ENCODE results near the gene TMEM139.

The TMEM139 gene

GRCh38 chr7:143271240-143271639, 13.5 kb upstream of the TMEM139 start:
- Histone ChIP-seq H3K36me3 (ENCODE audit: insufficient read depth, low read length) (peaks cover 33% of the 10 kb centered on the region), H3K4me2 (ENCODE audit: insufficient read depth, low read length) (no peak overlapping the region), H4K20me1 (ENCODE audit: insufficient read depth, low read length) (no peaks in the 10 kb centered on the region), H3K4me3 (ENCODE audit: low read depth in 1 of 2, low read length in 2 of 2) (no peak overlapping the region), H3K27ac (ENCODE audit: low read length) (no peak overlapping the region), H3K9me3 (ENCODE audit: insufficient read depth, low read length, severe bottlenecking) (no peaks in the 10 kb centered on the region), H2AFZ (ENCODE audit: low read depth, low read length) (no peak overlapping the region), H3K4me1 (ENCODE audit: insufficient read depth, low read length) (no peaks in the 10 kb centered on the region), H3K9ac (ENCODE audit: low read depth, low read length) (no peak overlapping the region), H3K79me2 (ENCODE audit: insufficient read depth, low read length) (no peaks in the 10 kb centered on the region), H3K27me3 (ENCODE audit: insufficient read depth, low read length, poor library complexity) (no peaks in the 10 kb centered on the region)
- no peak for DNase-seq
- ATAC-seq (ENCODE audit: insufficient read depth, low read depth): no peak
- no peak for TF ChIP-seq CTCF (IDR thresholded peaks at IDR 0.05; ENCODE audit: borderline replicate concordance, extremely low read depth, low read length, poor library complexity, severe bottlenecking)
- no peak for TF ChIP-seq EZH2 (IDR thresholded peaks at IDR 0.05; ENCODE audit: borderline replicate concordance, low read depth, low read length, severe bottlenecking)

- Histone ChIP-seq H3K4me3 (ENCODE audit: low read depth in 1 of 2, low read length in 2 of 2) (no peak overlapping the region), H3K27me3 (ENCODE audit: insufficient read depth, low read length, poor library complexity) (no peaks in the 10 kb centered on the region), H3K9me3 (ENCODE audit: insufficient read depth, low read length, severe bottlenecking) (no peaks in the 10 kb centered on the region), H3K79me2 (ENCODE audit: insufficient read depth, low read length) (no peaks in the 10 kb centered on the region), H3K36me3 (ENCODE audit: insufficient read depth, low read length) (peaks cover 19% of the 10 kb centered on the region), H3K27ac (ENCODE audit: low read length) (no peak overlapping the region), H3K9ac (ENCODE audit: low read depth, low read length) (no peak overlapping the region), H4K20me1 (ENCODE audit: insufficient read depth, low read length) (no peaks in the 10 kb centered on the region), H2AFZ (ENCODE audit: low read depth, low read length) (no peak overlapping the region), H3K4me2 (ENCODE audit: insufficient read depth, low read length) (no peak overlapping the region), H3K4me1 (ENCODE audit: insufficient read depth, low read length) (no peaks in the 10 kb centered on the region)
- no peak for TF ChIP-seq CTCF (IDR thresholded peaks at IDR 0.05; ENCODE audit: borderline replicate concordance, extremely low read depth, low read length, poor library complexity, severe bottlenecking)
- TF ChIP-seq EZH2 (IDR thresholded peaks at IDR 0.05; ENCODE audit: borderline replicate concordance, low read depth, low read length, severe bottlenecking): no peak
- DNase-seq (no peak), ATAC-seq (ENCODE audit: insufficient read depth, low read depth) (no peak)
Observed at GRCh38 chr7:143272871-143273270, 11.9 kb upstream of the TMEM139 start.

- no peaks in the 10 kb centered on the region for H3K27me3 ChIP-seq (ENCODE audit: insufficient read depth, low read length, poor library complexity)
- no peaks in the 10 kb centered on the region for H3K9me3 ChIP-seq (ENCODE audit: insufficient read depth, low read length, severe bottlenecking)
- TF ChIP-seq CTCF (IDR thresholded peaks at IDR 0.05; ENCODE audit: borderline replicate concordance, extremely low read depth, low read length, poor library complexity, severe bottlenecking) (no peak), EZH2 (IDR thresholded peaks at IDR 0.05; ENCODE audit: borderline replicate concordance, low read depth, low read length, severe bottlenecking) (no peak)
- no peak overlapping the region for H3K4me2 ChIP-seq (ENCODE audit: insufficient read depth, low read length)
- H3K27ac ChIP-seq (ENCODE audit: low read length): no peak overlapping the region
- no peak for ATAC-seq (ENCODE audit: insufficient read depth, low read depth)
- H3K36me3 ChIP-seq (ENCODE audit: insufficient read depth, low read length): no peaks in the 10 kb centered on the region
- no peak overlapping the region for H3K9ac ChIP-seq (ENCODE audit: low read depth, low read length)
- no peaks in the 10 kb centered on the region for H4K20me1 ChIP-seq (ENCODE audit: insufficient read depth, low read length)
- peaks cover 5% of the 10 kb centered on the region; the same call in 1 of the 2 replicates for H3K4me1 ChIP-seq (ENCODE audit: insufficient read depth, low read length)
- no peak overlapping the region for H3K4me3 ChIP-seq (ENCODE audit: low read depth in 1 of 2, low read length in 2 of 2)
- H2AFZ ChIP-seq (ENCODE audit: low read depth, low read length): no peak overlapping the region
- DNase-seq: no peak
- H3K79me2 ChIP-seq (ENCODE audit: insufficient read depth, low read length): no peaks in the 10 kb centered on the region
Observed at GRCh38 chr7:143279186-143280098, 5.3 kb upstream of the TMEM139 start.
